ENCODE data around the gene CHRDL2. TPM values are rescaled to one million over a fixed set of nuclear protein-coding genes. Genes with fewer than 3 reads are reported as not detected.
A peak's percentile ranks its signal among the peaks of the same experiment; 100 is the strongest.

The CHRDL2 gene
- total RNA-seq, 1 experiment from 2014 or later: 0.39 TPM

- no peaks in the 10 kb centered on the region for H3K4me1 ChIP-seq (ENCODE audit: insufficient read depth, low read length)
- Mint-ChIP-seq H3K9me3 (peaks cover 7 to 9% of the 10 kb centered on the region in 2 experiments; a peak in 3 of 5 replicates), H3K4me3 (no peak overlapping the region; a peak in 1 of 5 replicates), H3K27ac (no peak overlapping the region), H3K27me3 (ENCODE audit: low read depth) (peaks cover 2% of the 10 kb centered on the region; the same call in 1 of the 2 replicates), H3K4me1 (peaks cover 8 to 13% of the 10 kb centered on the region in 2 experiments), H3K36me3 (ENCODE audit: insufficient read depth in 1 of 3, low read depth in 3 of 3) (peaks cover 0 to 5% (median 5%) of the 10 kb centered on the region in 3 experiments; a peak in 5 of 7 replicates)
- no peak overlapping the region for H2BK20ac ChIP-seq (ENCODE audit: low read depth, low read length, poor library complexity, severe bottlenecking)
- H3K18ac ChIP-seq (ENCODE audit: insufficient read length, low read depth, low read length): no peak overlapping the region
- no peak overlapping the region for H3K56ac ChIP-seq (ENCODE audit: insufficient read length, low read depth, low read length)
- H3K27ac ChIP-seq (ENCODE audit: insufficient read length, low read depth, low read length): no peak overlapping the region
- no peak overlapping the region for H3K4me2 ChIP-seq (ENCODE audit: insufficient read depth, insufficient read length, low read length)
- no peak overlapping the region for H3T11ph ChIP-seq (ENCODE audit: low read length)
- no peaks in the 10 kb centered on the region for H3K79me2 ChIP-seq (ENCODE audit: insufficient read depth, low read length)
- peak; percentile 15 for DNase-seq
- no peak overlapping the region for H3K4ac ChIP-seq (ENCODE audit: low read depth, low read length)
- no peak overlapping the region for H2AFZ ChIP-seq (ENCODE audit: low read length)
- H2BK5ac ChIP-seq (ENCODE audit: insufficient read length, low read length): no peak overlapping the region
- no peak overlapping the region for H4K8ac ChIP-seq (replicated peaks; ENCODE audit: insufficient read length, low read depth, low read length)
- H3K27me3 ChIP-seq (ENCODE audit: insufficient read depth, low read length): no peaks in the 10 kb centered on the region
- no peak overlapping the region for H2BK15ac ChIP-seq (ENCODE audit: low read depth, low read length)
- H3K23me2 ChIP-seq (ENCODE audit: insufficient read length, low read depth, low read length, poor library complexity, severe bottlenecking): no peaks in the 10 kb centered on the region
- no peaks in the 10 kb centered on the region for H3K79me1 ChIP-seq (ENCODE audit: insufficient read depth, low read depth, low read length, poor library complexity, severe bottlenecking)
- no peak overlapping the region for H4K5ac ChIP-seq (ENCODE audit: insufficient read length, low read depth, low read length)
- no peak overlapping the region for H3K9ac ChIP-seq (ENCODE audit: extremely low read depth, insufficient read length, low read length)
- no peaks in the 10 kb centered on the region for H3K9me3 ChIP-seq (ENCODE audit: control insufficient read depth, low read depth, low read length)
- H2BK120ac ChIP-seq (ENCODE audit: low read depth, low read length, poor library complexity, severe bottlenecking): no peak overlapping the region
- no peak overlapping the region for H2AK5ac ChIP-seq (ENCODE audit: insufficient read length, low read length)
- H4K91ac ChIP-seq (ENCODE audit: insufficient read length, low read depth, low read length): no peak overlapping the region
- no peak overlapping the region for H2BK12ac ChIP-seq (ENCODE audit: insufficient read length, low read depth, low read length)
- H3K14ac ChIP-seq (ENCODE audit: insufficient read depth, low read length): no peak overlapping the region
- TF ChIP-seq, protein P1, sequence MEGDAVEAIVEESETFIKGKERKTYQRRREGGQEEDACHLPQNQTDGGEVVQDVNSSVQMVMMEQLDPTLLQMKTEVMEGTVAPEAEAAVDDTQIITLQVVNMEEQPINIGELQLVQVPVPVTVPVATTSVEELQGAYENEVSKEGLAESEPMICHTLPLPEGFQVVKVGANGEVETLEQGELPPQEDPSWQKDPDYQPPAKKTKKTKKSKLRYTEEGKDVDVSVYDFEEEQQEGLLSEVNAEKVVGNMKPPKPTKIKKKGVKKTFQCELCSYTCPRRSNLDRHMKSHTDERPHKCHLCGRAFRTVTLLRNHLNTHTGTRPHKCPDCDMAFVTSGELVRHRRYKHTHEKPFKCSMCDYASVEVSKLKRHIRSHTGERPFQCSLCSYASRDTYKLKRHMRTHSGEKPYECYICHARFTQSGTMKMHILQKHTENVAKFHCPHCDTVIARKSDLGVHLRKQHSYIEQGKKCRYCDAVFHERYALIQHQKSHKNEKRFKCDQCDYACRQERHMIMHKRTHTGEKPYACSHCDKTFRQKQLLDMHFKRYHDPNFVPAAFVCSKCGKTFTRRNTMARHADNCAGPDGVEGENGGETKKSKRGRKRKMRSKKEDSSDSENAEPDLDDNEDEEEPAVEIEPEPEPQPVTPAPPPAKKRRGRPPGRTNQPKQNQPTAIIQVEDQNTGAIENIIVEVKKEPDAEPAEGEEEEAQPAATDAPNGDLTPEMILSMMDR (conservative IDR thresholded peaks at IDR 0.05): no peak
- no peak overlapping the region for H3K23ac ChIP-seq (ENCODE audit: insufficient read length, low read depth, low read length)
- no peaks in the 10 kb centered on the region for H4K20me1 ChIP-seq (ENCODE audit: control insufficient read depth, insufficient read depth, insufficient read length)
- no CpG with 5 or more reads among the region's 5 CpGs for WGBS (ENCODE audit: extremely low coverage, insufficient read length, low lambda C conversion rate)
Measured at GRCh38 chr11:74676596-74676995, 54.6 kb downstream of the CHRDL2 start.
